ENCODE data around the gene KCNE3.

Gene KCNE3

DNA sequence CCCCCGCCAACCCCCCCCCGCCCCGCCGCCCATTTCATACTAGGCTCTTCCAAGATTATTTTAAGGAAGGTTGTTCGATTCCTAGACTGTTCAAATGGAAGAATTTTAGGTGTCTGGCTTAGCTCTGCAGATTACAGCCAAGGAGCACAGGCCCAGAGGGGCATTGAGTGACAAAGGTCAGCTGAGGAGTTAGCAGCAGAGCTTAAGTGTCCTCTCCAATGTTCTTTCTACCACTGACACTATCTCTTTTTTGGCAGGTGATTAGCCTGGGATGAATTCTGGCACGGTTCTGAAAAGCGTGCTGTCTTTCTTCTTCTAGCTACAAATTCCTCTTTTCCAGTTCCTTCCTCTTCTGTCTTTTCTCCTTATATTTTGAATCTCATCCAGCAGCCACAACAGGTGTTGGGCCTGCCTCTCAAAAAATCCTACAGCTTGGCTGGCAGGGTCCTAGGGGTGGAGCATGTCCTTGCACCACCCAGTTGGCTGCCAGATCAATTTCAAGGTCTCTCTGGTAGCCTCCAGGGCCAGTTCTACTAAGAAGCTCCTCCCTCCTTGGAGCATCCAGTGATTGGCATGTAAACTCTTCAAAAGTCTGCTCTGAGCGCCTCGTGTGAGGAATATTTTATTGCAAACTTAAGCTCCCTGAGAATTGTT is 23.0 kb downstream of the KCNE3 start:
- no peak for DNase-seq
- no peak overlapping the region for H3K14ac ChIP-seq (ENCODE audit: low read length in 2 of 2)
- H3K9me3 ChIP-seq (ENCODE audit: control insufficient read depth, low read length) = no peaks in the 10 kb centered on the region
- H3K79me1 ChIP-seq (replicated peaks; ENCODE audit: low read length, poor library complexity, severe bottlenecking) = no peaks in the 10 kb centered on the region
- no peak overlapping the region for H2BK12ac ChIP-seq (ENCODE audit: low read length in 2 of 2)
- no peak overlapping the region for H2BK15ac ChIP-seq (ENCODE audit: low read depth, poor library complexity, severe bottlenecking)
- H4K91ac ChIP-seq (ENCODE audit: low read length) = no peak overlapping the region
- peaks cover 0 to 4% of the 10 kb centered on the region in 2 experiments for H3K27me3 ChIP-seq (ENCODE audit: control insufficient read depth in 1 of 2, insufficient read depth in 1 of 2, low read length in 2 of 2)
- H2AK5ac ChIP-seq (ENCODE audit: low read length, severe bottlenecking) = no peak overlapping the region
- H3K36me3 ChIP-seq (ENCODE audit: control insufficient read depth in 1 of 2, insufficient read depth in 2 of 2, low read depth in 1 of 2, low read length in 2 of 2) = no peaks in the 10 kb centered on the region
- no peak overlapping the region for H3K9ac ChIP-seq (ENCODE audit: low read length)
- H2BK120ac ChIP-seq (ENCODE audit: low read depth, low read length) = no peak overlapping the region
- peaks cover 2% of the 10 kb centered on the region for H3K4me1 ChIP-seq (ENCODE audit: control insufficient read depth, insufficient read depth, low read depth, low read length)
- H3K4me3 ChIP-seq (ENCODE audit: insufficient read depth in 1 of 2, low read depth in 1 of 2, low read length in 2 of 2) = no peak overlapping the region
- H3K23ac ChIP-seq (ENCODE audit: low read length in 2 of 2) = no peak overlapping the region
- H3K27ac ChIP-seq (ENCODE audit: low read length, poor library complexity, severe bottlenecking) = no peak overlapping the region
- no peak overlapping the region for H3K4me2 ChIP-seq (ENCODE audit: low read length, poor library complexity, severe bottlenecking)
- H2BK5ac ChIP-seq (ENCODE audit: low read depth, low read length, poor library complexity, severe bottlenecking) = no peak overlapping the region
- H2AFZ ChIP-seq (ENCODE audit: low read depth, low read length) = no peak overlapping the region
- no peak overlapping the region for H4K8ac ChIP-seq (ENCODE audit: low read length)
- 96% methylated on average over 5 of the region's 9 CpGs for WGBS
- H3K18ac ChIP-seq (ENCODE audit: low read depth in 1 of 2, low read length in 2 of 2) = no peak overlapping the region
- H3K4ac ChIP-seq (ENCODE audit: low read depth in 1 of 2, low read length in 2 of 2) = no peak overlapping the region

DNA sequence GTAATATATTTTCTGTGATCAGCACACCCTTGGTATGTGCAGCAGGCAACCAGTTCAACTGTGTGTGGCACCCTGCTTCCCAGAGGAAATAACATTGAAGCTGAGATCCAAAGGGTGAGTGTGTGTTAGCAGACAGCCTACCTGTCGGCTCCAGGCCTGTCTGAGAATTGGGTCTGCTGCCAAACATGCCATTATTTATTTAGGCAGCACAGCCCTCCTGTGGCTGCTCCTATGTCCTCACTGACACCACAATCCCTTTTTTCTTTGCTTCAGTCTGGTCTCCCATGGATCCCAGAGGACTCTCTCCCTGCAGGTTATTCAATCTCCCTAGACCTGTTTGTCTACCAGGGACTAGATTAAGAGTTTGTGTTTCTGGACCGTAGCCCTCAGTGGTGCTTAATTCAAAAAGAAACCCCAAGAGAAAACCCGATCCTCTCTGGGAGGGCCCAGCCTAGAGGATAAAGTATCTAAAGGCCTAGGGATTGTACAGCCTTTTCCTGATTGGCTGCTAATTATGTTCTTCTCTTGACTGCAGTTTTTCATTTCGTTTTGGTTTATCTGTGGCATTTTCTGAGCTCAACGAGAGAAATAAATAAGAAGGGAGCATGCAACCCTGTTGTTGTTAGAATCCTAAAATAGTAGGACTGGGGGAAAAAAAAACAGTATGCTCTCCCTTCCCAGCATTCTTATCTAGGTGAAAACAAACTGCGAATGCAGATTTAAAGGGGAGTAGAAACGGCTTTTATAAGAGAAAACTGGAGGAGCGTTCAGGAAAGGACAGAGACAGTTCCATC is 24.1 kb downstream of the KCNE3 start:
- 66% methylated on average over 8 of the region's 8 CpGs for WGBS

DNA sequence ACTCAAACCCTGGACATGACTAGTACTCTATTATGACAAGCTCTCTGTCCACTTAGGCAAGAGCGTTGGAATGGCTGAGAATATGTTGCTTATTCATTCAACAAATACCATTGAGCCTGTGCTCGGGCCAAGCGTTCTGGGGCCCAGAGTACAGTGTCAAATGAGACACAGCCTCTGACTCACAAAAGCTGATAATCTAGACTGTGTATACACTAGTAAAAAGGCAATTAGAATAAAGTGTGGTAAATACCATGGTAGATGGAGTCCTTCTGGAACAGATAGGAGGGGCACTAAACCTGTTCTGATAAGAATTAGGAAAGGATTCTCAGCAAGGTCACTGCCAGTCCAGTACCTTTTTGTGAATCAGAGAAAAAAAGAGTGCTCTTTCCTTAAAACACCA is 24.7 kb downstream of the KCNE3 start:
- WGBS = 67% methylated on average over 3 of the region's 3 CpGs

More for the DNA sequence above, 24.1 kb downstream of the KCNE3 start:
- Histone ChIP-seq H3K27me3 (ENCODE audit: control insufficient read depth in 1 of 2, insufficient read depth in 1 of 2, low read length in 2 of 2) (peaks cover 0 to 4% of the 10 kb centered on the region in 2 experiments), H3K4me3 (ENCODE audit: insufficient read depth in 1 of 2, low read depth in 1 of 2, low read length in 2 of 2) (no peak overlapping the region), H2AFZ (ENCODE audit: low read depth, low read length) (no peak overlapping the region), H2AK5ac (ENCODE audit: low read length, severe bottlenecking) (no peak overlapping the region), H2BK15ac (ENCODE audit: low read depth, poor library complexity, severe bottlenecking) (no peak overlapping the region), H2BK12ac (ENCODE audit: low read length in 2 of 2) (no peak overlapping the region), H2BK120ac (ENCODE audit: low read depth, low read length) (no peak overlapping the region), H3K14ac (ENCODE audit: low read length in 2 of 2) (no peak overlapping the region), H3K9me3 (ENCODE audit: control insufficient read depth, low read length) (no peaks in the 10 kb centered on the region), H4K91ac (ENCODE audit: low read length) (no peak overlapping the region), H3K18ac (ENCODE audit: low read depth in 1 of 2, low read length in 2 of 2) (no peak overlapping the region), H2BK5ac (ENCODE audit: low read depth, low read length, poor library complexity, severe bottlenecking) (no peak overlapping the region), H3K9ac (ENCODE audit: low read length) (no peak overlapping the region), H4K8ac (ENCODE audit: low read length) (no peak overlapping the region), H3K79me1 (replicated peaks; ENCODE audit: low read length, poor library complexity, severe bottlenecking) (no peaks in the 10 kb centered on the region), H3K27ac (ENCODE audit: low read length, poor library complexity, severe bottlenecking) (no peak overlapping the region), H3K4me1 (ENCODE audit: control insufficient read depth, insufficient read depth, low read depth, low read length) (peaks cover 4% of the 10 kb centered on the region), H3K4ac (ENCODE audit: low read depth in 1 of 2, low read length in 2 of 2) (no peak overlapping the region), H3K4me2 (ENCODE audit: low read length, poor library complexity, severe bottlenecking) (no peak overlapping the region), H3K23ac (ENCODE audit: low read length in 2 of 2) (no peak overlapping the region), H3K36me3 (ENCODE audit: control insufficient read depth in 1 of 2, insufficient read depth in 2 of 2, low read depth in 1 of 2, low read length in 2 of 2) (no peaks in the 10 kb centered on the region)
- no peak for DNase-seq

DNA sequence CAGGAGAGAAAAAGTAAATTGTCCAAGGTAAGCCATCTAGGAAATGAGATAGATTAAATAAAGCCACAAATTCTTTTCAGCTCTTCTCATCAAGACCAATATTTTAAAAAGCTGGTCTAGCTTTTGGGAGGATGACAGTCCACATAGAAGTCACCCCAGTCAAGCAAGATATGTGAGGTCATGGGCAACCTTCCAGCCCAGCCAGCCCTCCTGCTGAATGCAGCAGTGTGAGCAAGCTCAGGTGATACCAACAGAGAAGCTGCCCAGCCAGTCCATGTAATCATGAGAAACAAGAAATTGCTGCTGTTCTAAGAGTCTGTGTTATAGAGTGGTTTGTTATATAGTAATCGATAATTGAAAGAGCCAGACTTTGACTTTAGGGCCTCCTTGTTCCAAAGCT is 28.7 kb downstream of the KCNE3 start:
- Histone ChIP-seq H3K18ac (ENCODE audit: low read depth in 1 of 2, low read length in 2 of 2) (no peak overlapping the region), H2BK120ac (ENCODE audit: low read depth, low read length) (no peak overlapping the region), H2BK12ac (ENCODE audit: low read length in 2 of 2) (no peak overlapping the region), H4K8ac (ENCODE audit: low read length) (no peak overlapping the region), H3K9me3 (ENCODE audit: control insufficient read depth, low read length) (no peaks in the 10 kb centered on the region), H2AFZ (ENCODE audit: low read depth, low read length) (no peak overlapping the region), H4K91ac (ENCODE audit: low read length) (no peak overlapping the region), H3K4me3 (ENCODE audit: insufficient read depth in 1 of 2, low read depth in 1 of 2, low read length in 2 of 2) (no peak overlapping the region), H3K79me1 (replicated peaks; ENCODE audit: low read length, poor library complexity, severe bottlenecking) (no peaks in the 10 kb centered on the region), H2AK5ac (ENCODE audit: low read length, severe bottlenecking) (no peak overlapping the region), H3K23ac (ENCODE audit: low read length in 2 of 2) (no peak overlapping the region), H3K27me3 (ENCODE audit: control insufficient read depth in 1 of 2, insufficient read depth in 1 of 2, low read length in 2 of 2) (no peaks in the 10 kb centered on the region), H3K4ac (ENCODE audit: low read depth in 1 of 2, low read length in 2 of 2) (no peak overlapping the region), H2BK15ac (ENCODE audit: low read depth, poor library complexity, severe bottlenecking) (no peak overlapping the region), H3K27ac (ENCODE audit: low read length, poor library complexity, severe bottlenecking) (no peak overlapping the region), H2BK5ac (ENCODE audit: low read depth, low read length, poor library complexity, severe bottlenecking) (no peak overlapping the region), H3K14ac (ENCODE audit: low read length in 2 of 2) (no peak overlapping the region), H3K36me3 (ENCODE audit: control insufficient read depth in 1 of 2, insufficient read depth in 2 of 2, low read depth in 1 of 2, low read length in 2 of 2) (no peaks in the 10 kb centered on the region), H3K4me2 (ENCODE audit: low read length, poor library complexity, severe bottlenecking) (no peak overlapping the region), H3K9ac (ENCODE audit: low read length) (no peak overlapping the region), H3K4me1 (ENCODE audit: control insufficient read depth, insufficient read depth, low read depth, low read length) (peaks cover 4% of the 10 kb centered on the region)
- DNase-seq = no peak
- WGBS = no CpG with 5 or more reads among the region's 1 CpG

More for the DNA sequence above, 24.7 kb downstream of the KCNE3 start:
- no peak overlapping the region for H2BK120ac ChIP-seq (ENCODE audit: low read depth, low read length)
- H3K4me3 ChIP-seq (ENCODE audit: insufficient read depth in 1 of 2, low read depth in 1 of 2, low read length in 2 of 2) = no peak overlapping the region
- H2AK5ac ChIP-seq (ENCODE audit: low read length, severe bottlenecking) = no peak overlapping the region
- no peak overlapping the region for H3K23ac ChIP-seq (ENCODE audit: low read length in 2 of 2)
- no peak overlapping the region for H2BK5ac ChIP-seq (ENCODE audit: low read depth, low read length, poor library complexity, severe bottlenecking)
- peaks cover 4% of the 10 kb centered on the region for H3K4me1 ChIP-seq (ENCODE audit: control insufficient read depth, insufficient read depth, low read depth, low read length)
- H3K9me3 ChIP-seq (ENCODE audit: control insufficient read depth, low read length) = no peaks in the 10 kb centered on the region
- H2BK15ac ChIP-seq (ENCODE audit: low read depth, poor library complexity, severe bottlenecking) = no peak overlapping the region
- no peaks in the 10 kb centered on the region for H3K79me1 ChIP-seq (replicated peaks; ENCODE audit: low read length, poor library complexity, severe bottlenecking)
- H3K36me3 ChIP-seq (ENCODE audit: control insufficient read depth in 1 of 2, insufficient read depth in 2 of 2, low read depth in 1 of 2, low read length in 2 of 2) = no peaks in the 10 kb centered on the region
- DNase-seq = no peak
- H4K91ac ChIP-seq (ENCODE audit: low read length) = no peak overlapping the region
- H3K27ac ChIP-seq (ENCODE audit: low read length, poor library complexity, severe bottlenecking) = no peak overlapping the region
- no peak overlapping the region for H3K14ac ChIP-seq (ENCODE audit: low read length in 2 of 2)
- H3K18ac ChIP-seq (ENCODE audit: low read depth in 1 of 2, low read length in 2 of 2) = no peak overlapping the region
- H3K4ac ChIP-seq (ENCODE audit: low read depth in 1 of 2, low read length in 2 of 2) = no peak overlapping the region
- peaks cover 0 to 4% of the 10 kb centered on the region in 2 experiments for H3K27me3 ChIP-seq (ENCODE audit: control insufficient read depth in 1 of 2, insufficient read depth in 1 of 2, low read length in 2 of 2)
- H4K8ac ChIP-seq (ENCODE audit: low read length) = no peak overlapping the region
- no peak overlapping the region for H3K4me2 ChIP-seq (ENCODE audit: low read length, poor library complexity, severe bottlenecking)
- no peak overlapping the region for H2BK12ac ChIP-seq (ENCODE audit: low read length in 2 of 2)
- H2AFZ ChIP-seq (ENCODE audit: low read depth, low read length) = no peak overlapping the region
- no peak overlapping the region for H3K9ac ChIP-seq (ENCODE audit: low read length)

Data from mesenchymal stem cell (in vitro differentiated cells and primary cell).